ENCODE results near the gene CFB. TPM values are rescaled to one million over a fixed set of nuclear protein-coding genes. Genes with fewer than 3 reads are reported as not detected.

Gene CFB
- total and polyA plus RNA-seq, 2 of the 13 experiments (the other 11 are each of a cell fraction or from before 2014, with no cell fraction given): 171 to 513 TPM

- TF ChIP-seq PRDM4 (CRISPR knock-in tag; IDR thresholded peaks at IDR 0.05; ENCODE audit: borderline replicate concordance) (no peak), RFXAP (CRISPR knock-in tag; IDR thresholded peaks at IDR 0.05; ENCODE audit: borderline replicate concordance) (no peak), IRX3 (CRISPR knock-in tag; IDR thresholded peaks at IDR 0.05; ENCODE audit: borderline replicate concordance, low read depth) (no peak), PPARG (CRISPR knock-in tag; conservative IDR thresholded peaks at IDR 0.05) (peak; percentile 53; the same call in 1 of the 2 replicates), ATF5 (CRISPR knock-in tag; IDR thresholded peaks at IDR 0.05; ENCODE audit: low read depth) (no peak), YEATS2 (CRISPR knock-in tag; IDR thresholded peaks at IDR 0.05; ENCODE audit: borderline replicate concordance) (0 out of 2 replicates have a peak, but pooled peaks have one; percentile 16), RORA (CRISPR knock-in tag; IDR thresholded peaks at IDR 0.05) (no peak), ZNF800 (CRISPR knock-in tag; IDR thresholded peaks at IDR 0.05) (no peak), KMT2B (CRISPR knock-in tag; IDR thresholded peaks at IDR 0.05) (peak; percentile 17; the same call in 1 of the 2 replicates), ZNF20 (CRISPR knock-in tag; IDR thresholded peaks at IDR 0.05) (no peak), ZNF530 (CRISPR knock-in tag; IDR thresholded peaks at IDR 0.05; ENCODE audit: low read depth) (no peak), RFX1 (IDR thresholded peaks at IDR 0.05) (no peak), U2AF1 (optimal IDR thresholded peaks at IDR 0.05; ENCODE audit: low read depth, low read length) (no peak), GATA4 (IDR thresholded peaks at IDR 0.05; ENCODE audit: borderline replicate concordance, low read depth) (no peak), NR2F6 (IDR thresholded peaks at IDR 0.05) (no peak), NR2F6 (CRISPR knock-in tag; IDR thresholded peaks at IDR 0.05) (0 out of 2 replicates have a peak, but pooled peaks have one; percentile 11), TAF1 (CRISPR knock-in tag; IDR thresholded peaks at IDR 0.05) (no peak), HOXA7 (CRISPR knock-in tag; IDR thresholded peaks at IDR 0.05) (no peak), DR1 (CRISPR knock-in tag; IDR thresholded peaks at IDR 0.05) (no peak), TBX3 (IDR thresholded peaks at IDR 0.05; ENCODE audit: borderline replicate concordance) (no peak)
- TF ChIP-seq, protein P1, sequence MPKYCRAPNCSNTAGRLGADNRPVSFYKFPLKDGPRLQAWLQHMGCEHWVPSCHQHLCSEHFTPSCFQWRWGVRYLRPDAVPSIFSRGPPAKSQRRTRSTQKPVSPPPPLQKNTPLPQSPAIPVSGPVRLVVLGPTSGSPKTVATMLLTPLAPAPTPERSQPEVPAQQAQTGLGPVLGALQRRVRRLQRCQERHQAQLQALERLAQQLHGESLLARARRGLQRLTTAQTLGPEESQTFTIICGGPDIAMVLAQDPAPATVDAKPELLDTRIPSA (CRISPR knock-in tag; IDR thresholded peaks at IDR 0.05; ENCODE audit: borderline replicate concordance): no peak
- TF ChIP-seq, protein P2, sequence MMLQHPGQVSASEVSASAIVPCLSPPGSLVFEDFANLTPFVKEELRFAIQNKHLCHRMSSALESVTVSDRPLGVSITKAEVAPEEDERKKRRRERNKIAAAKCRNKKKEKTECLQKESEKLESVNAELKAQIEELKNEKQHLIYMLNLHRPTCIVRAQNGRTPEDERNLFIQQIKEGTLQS (CRISPR knock-in tag; IDR thresholded peaks at IDR 0.05): no peak
- TF ChIP-seq, protein P3, sequence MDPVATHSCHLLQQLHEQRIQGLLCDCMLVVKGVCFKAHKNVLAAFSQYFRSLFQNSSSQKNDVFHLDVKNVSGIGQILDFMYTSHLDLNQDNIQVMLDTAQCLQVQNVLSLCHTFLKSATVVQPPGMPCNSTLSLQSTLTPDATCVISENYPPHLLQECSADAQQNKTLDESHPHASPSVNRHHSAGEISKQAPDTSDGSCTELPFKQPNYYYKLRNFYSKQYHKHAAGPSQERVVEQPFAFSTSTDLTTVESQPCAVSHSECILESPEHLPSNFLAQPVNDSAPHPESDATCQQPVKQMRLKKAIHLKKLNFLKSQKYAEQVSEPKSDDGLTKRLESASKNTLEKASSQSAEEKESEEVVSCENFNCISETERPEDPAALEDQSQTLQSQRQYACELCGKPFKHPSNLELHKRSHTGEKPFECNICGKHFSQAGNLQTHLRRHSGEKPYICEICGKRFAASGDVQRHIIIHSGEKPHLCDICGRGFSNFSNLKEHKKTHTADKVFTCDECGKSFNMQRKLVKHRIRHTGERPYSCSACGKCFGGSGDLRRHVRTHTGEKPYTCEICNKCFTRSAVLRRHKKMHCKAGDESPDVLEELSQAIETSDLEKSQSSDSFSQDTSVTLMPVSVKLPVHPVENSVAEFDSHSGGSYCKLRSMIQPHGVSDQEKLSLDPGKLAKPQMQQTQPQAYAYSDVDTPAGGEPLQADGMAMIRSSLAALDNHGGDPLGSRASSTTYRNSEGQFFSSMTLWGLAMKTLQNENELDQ (CRISPR knock-in tag; IDR thresholded peaks at IDR 0.05; ENCODE audit: borderline replicate concordance): no peak
Measured at GRCh38 chr6:31952140-31952805, 6.4 kb downstream of the CFB start (continued).
